H1 (cell line): ENCODE data around the gene LDLR. TPM values are rescaled to one million over a fixed set of nuclear protein-coding genes. Genes with fewer than 3 reads are reported as not detected.

Experiments used
- CTCF ChIA-PET: fragments of 300-600 bp; sonication (Branson Sonifier 250); formaldehyde crosslinking; loops from one replicate; lab custom pipeline; 2021; ENCODE audit not compliant: partially characterized antibody; lab: Charles Lee
- POLR2A ChIA-PET: fragments of 300-600 bp; sonication (Branson Sonifier 250); formaldehyde crosslinking; loops from one replicate; lab custom pipeline; 2021; ENCODE audit warnings: inconsistent platforms; ENCODE audit not compliant: partially characterized antibody; lab: Charles Lee
- DNase-seq, 2 experiments: peaks; one replicate each; pipeline versions ENCODE4 v3.0.0 to v3.0.0-alpha.2; 2010 to 2022; ENCODE audit warnings: low spot score in 2 of 2, low read depth in 1 of 2, mixed read lengths in 1 of 2
- FAIRE-seq: peaks from 2 replicates; lab custom pipeline; 2011; peaks lifted over from hg19 to GRCh38; lab: Jason Lieb, UNC
- H2AFZ ChIP-seq: 2 replicates; pipeline ENCODE4 v1.8.1; 2012; ENCODE audit warnings: low read length, inconsistent platforms
- H2AK5ac ChIP-seq: 2 replicates; pipeline ENCODE4 v1.6.1; 2013; ENCODE audit warnings: low read depth, low read length
- H2BK120ac ChIP-seq: replicated peaks from 2 replicates; pipeline ENCODE3; 2013; ENCODE audit warnings: low read depth, low read length, inconsistent platforms
- H2BK12ac ChIP-seq: 2 replicates; pipeline ENCODE4 v1.6.1; 2013; ENCODE audit warnings: low read depth, low read length
- H2BK15ac ChIP-seq: 2 replicates; pipeline ENCODE4 v1.6.1; 2013; ENCODE audit warnings: low read length
- H2BK20ac ChIP-seq: 2 replicates; pipeline ENCODE4 v1.6.1; 2013; ENCODE audit warnings: low read length
- H2BK5ac ChIP-seq: 2 replicates; pipeline ENCODE4 v1.6.1; 2013; ENCODE audit warnings: low read depth, low read length
- H3K14ac ChIP-seq: 2 replicates; pipeline ENCODE4 v1.6.1; 2013; ENCODE audit warnings: inconsistent platforms; ENCODE audit not compliant: insufficient read length
- H3K18ac ChIP-seq: 2 replicates; pipeline ENCODE4 v1.6.1; 2013; ENCODE audit warnings: low read length; ENCODE audit errors: extremely low read depth
- H3K23ac ChIP-seq: 2 replicates; pipeline ENCODE4 v1.6.1; 2013; ENCODE audit warnings: inconsistent platforms; ENCODE audit not compliant: insufficient read length
- H3K23me2 ChIP-seq: 2 replicates; pipeline ENCODE4 v1.6.1; 2013; ENCODE audit warnings: low read depth, low read length
- H3K27ac ChIP-seq: 2 replicates; pipeline ENCODE4 v1.6.1; 2011; ENCODE audit warnings: low read depth, low read length, inconsistent platforms
- H3K27me3 ChIP-seq, 4 experiments: replicated peaks in 1 of 4; 1 replicate in 1 of 4; 2 replicates in 3 of 4; pipeline versions ENCODE4 v1.6.1 to v1.8.1; 2011 to 2013; ENCODE audit warnings: low read length in 3 of 4, mild to moderate bottlenecking in 3 of 4, inconsistent platforms in 2 of 4, mixed read lengths in 2 of 4, moderate library complexity in 1 of 4; ENCODE audit not compliant: control insufficient read depth in 3 of 4, insufficient read depth in 3 of 4; ENCODE audit errors: extremely low read depth in 1 of 4
- H3K36me3 ChIP-seq, 4 experiments: 2 replicates each; pipeline versions ENCODE4 v1.6.1 to v1.8.1; 2011 to 2013; ENCODE audit warnings: mild to moderate bottlenecking in 4 of 4, low read length in 3 of 4, moderate library complexity in 2 of 4, control low read depth in 1 of 4, inconsistent platforms in 1 of 4; ENCODE audit not compliant: insufficient read depth in 4 of 4, control insufficient read depth in 2 of 4
- H3K4ac ChIP-seq: replicated peaks from 2 replicates; pipeline ENCODE3; 2013; ENCODE audit warnings: low read length, low read depth, mixed read lengths, inconsistent platforms; ENCODE audit not compliant: insufficient read length
- H3K4me1 ChIP-seq, 4 experiments: replicated peaks in 1 of 4; 1 replicate in 1 of 4; 2 replicates in 3 of 4; pipeline versions ENCODE4 v1.6.1 to v1.8.1; 2011 to 2013; ENCODE audit warnings: low read length in 3 of 4, inconsistent platforms in 2 of 4, mixed read lengths in 1 of 4; ENCODE audit not compliant: insufficient read depth in 4 of 4, control insufficient read depth in 3 of 4
- H3K4me2 ChIP-seq, 2 experiments: 2 replicates each; pipeline versions ENCODE4 v1.6.1 to v1.8.1; 2011 to 2013; ENCODE audit warnings: low read depth in 2 of 2, low read length in 2 of 2, control low read depth in 1 of 2, inconsistent platforms in 1 of 2, mild to moderate bottlenecking in 1 of 2; ENCODE audit not compliant: insufficient read depth in 1 of 2
- H3K4me3 ChIP-seq, 4 experiments: fragments of 200-600, 300-600 bp in 1 of 4; sonication (generic), shearing (Covaris generic), sonication (Bioruptor Twin) in 1 of 4; 2 replicates each; pipeline versions ENCODE4 v1.5.1 to v1.8.1; 2011 to 2016; ENCODE audit warnings: low read length in 4 of 4, low read depth in 3 of 4, control low read depth in 2 of 4, inconsistent platforms in 2 of 4, mild to moderate bottlenecking in 2 of 4, mixed read lengths in 1 of 4, moderate library complexity in 1 of 4; ENCODE audit not compliant: insufficient read depth in 2 of 4; ENCODE audit errors: extremely low read depth in 1 of 4
- H3K56ac ChIP-seq: replicated peaks from 2 replicates; pipeline ENCODE3; 2013; ENCODE audit warnings: low read depth, mild to moderate bottlenecking, mixed read lengths, low read length, inconsistent platforms; ENCODE audit not compliant: insufficient read length
- H3K79me1 ChIP-seq: 2 replicates; pipeline ENCODE4 v1.6.1; 2013; ENCODE audit warnings: low read depth, low read length, control low read depth
- H3K79me2 ChIP-seq, 2 experiments: 2 replicates each; pipeline versions ENCODE4 v1.6.1 to v1.8.1; 2012 to 2013; ENCODE audit warnings: low read length in 2 of 2, mild to moderate bottlenecking in 2 of 2, inconsistent platforms in 1 of 2; ENCODE audit not compliant: insufficient read depth in 2 of 2, control insufficient read depth in 1 of 2
- H3K9ac ChIP-seq, 4 experiments: replicated peaks in 1 of 4; 1 replicate in 1 of 4; 2 replicates in 3 of 4; pipeline versions ENCODE4 v1.6.1 to v1.8.1; 2011 to 2013; ENCODE audit warnings: low read depth in 3 of 4, low read length in 3 of 4, control low read depth in 2 of 4, mild to moderate bottlenecking in 2 of 4, moderate library complexity in 2 of 4, inconsistent platforms in 1 of 4; ENCODE audit errors: extremely low read depth in 1 of 4
- H3K9me3 ChIP-seq, 2 experiments: 2 replicates each; pipeline versions ENCODE4 v1.6.1 to v1.8.1; 2012 to 2013; ENCODE audit warnings: mild to moderate bottlenecking in 2 of 2, moderate library complexity in 2 of 2, control low read depth in 1 of 2, inconsistent platforms in 1 of 2, low read depth in 1 of 2, low read length in 1 of 2, mixed read lengths in 1 of 2; ENCODE audit not compliant: insufficient read depth in 2 of 2
- H4K20me1 ChIP-seq, 2 experiments: replicated peaks in 1 of 2; 2 replicates each; pipeline versions ENCODE3 to v1.8.1; 2011 to 2013; ENCODE audit warnings: inconsistent platforms in 2 of 2, low read length in 2 of 2, mild to moderate bottlenecking in 1 of 2; ENCODE audit not compliant: insufficient read depth in 2 of 2, control insufficient read depth in 1 of 2
- H4K5ac ChIP-seq: 2 replicates; pipeline ENCODE4 v1.6.1; 2013; ENCODE audit warnings: low read length, low read depth, mixed read lengths, inconsistent platforms; ENCODE audit not compliant: insufficient read length
- H4K8ac ChIP-seq: 2 replicates; pipeline ENCODE4 v1.8.0; 2013; ENCODE audit warnings: mild to moderate bottlenecking, moderate library complexity, low read length, inconsistent platforms; ENCODE audit not compliant: insufficient read depth; ENCODE audit errors: extremely low read depth
- H4K91ac ChIP-seq: replicated peaks from 2 replicates; pipeline ENCODE3; 2013; ENCODE audit warnings: low read length, mixed read lengths, inconsistent platforms; ENCODE audit not compliant: insufficient read length
- BCL11A ChIP-seq, 2 experiments: IDR thresholded peaks; one replicate each; pipeline ENCODE4 v1.6.1; 2011; ENCODE audit warnings: low read depth in 2 of 2, low read length in 2 of 2, mild to moderate bottlenecking in 2 of 2
- CTCF ChIP-seq, 3 experiments: IDR thresholded peaks; 1 replicate in 2 of 3; 2 replicates in 1 of 3; pipeline versions ENCODE4 v1.5.1 to v1.6.1; 2011; ENCODE audit warnings: low read length in 3 of 3, mild to moderate bottlenecking in 3 of 3, inconsistent platforms in 2 of 3, low read depth in 1 of 3, moderate library complexity in 1 of 3; ENCODE audit not compliant: insufficient read depth in 1 of 3; ENCODE audit errors: control extremely low read depth in 1 of 3
- JUND ChIP-seq: IDR thresholded peaks from 2 replicates; pipeline ENCODE4 v1.6.1; 2011; ENCODE audit warnings: mild to moderate bottlenecking, improper control_type of control experiment, low read length
- NANOG ChIP-seq: IDR thresholded peaks from 2 replicates; pipeline ENCODE4 v1.6.1; 2011; ENCODE audit warnings: low read length, low read depth, mild to moderate bottlenecking, inconsistent platforms; ENCODE audit not compliant: insufficient read depth, poor library complexity, severe bottlenecking
- PHF8 ChIP-seq: fragments of 200-600 bp; sonication (generic); conservative IDR thresholded peaks from 2 replicates; pipeline ENCODE4 v1.7.1; 2012; ENCODE audit warnings: low read depth, mild to moderate bottlenecking, inconsistent platforms, low read length, moderate library complexity
- SIRT6 ChIP-seq: IDR thresholded peaks from one replicate; pipeline ENCODE4 v1.7.1; 2012; ENCODE audit warnings: low read length, inconsistent platforms
- TAF1 ChIP-seq: IDR thresholded peaks from 2 replicates; pipeline ENCODE4 v1.6.1; 2011; ENCODE audit warnings: mild to moderate bottlenecking, low read depth, low read length
- TAF7 ChIP-seq: optimal IDR thresholded peaks from 2 replicates; pipeline ENCODE3; 2011; ENCODE audit warnings: low read depth, mild to moderate bottlenecking, inconsistent platforms, low read length, moderate library complexity, borderline replicate concordance
- TCF12 ChIP-seq: IDR thresholded peaks from 2 replicates; pipeline ENCODE4 v1.6.1; 2011; ENCODE audit warnings: low read depth, mild to moderate bottlenecking, low read length
- ZNF274 ChIP-seq: IDR thresholded peaks from 2 replicates; pipeline ENCODE4 v1.7.0; 2012; ENCODE audit warnings: low read length, borderline replicate concordance; ENCODE audit errors: extremely low read depth
- WGBS, 2 experiments: shearing (Covaris generic) in 1 of 2; methylation state at CpG; one replicate each; pipeline versions ENCODE4 v1.1.6 to v1.1.7; 2013 to 2015; ENCODE audit warnings: low lambda C conversion rate in 2 of 2, mixed read lengths in 2 of 2, inconsistent platforms in 1 of 2, low coverage in 1 of 2, missing lambda C conversion rate in 1 of 2; ENCODE audit not compliant: insufficient replicate concordance in 2 of 2, insufficient coverage in 1 of 2, insufficient read length in 1 of 2; ENCODE audit errors: extremely low coverage in 1 of 2, missing lambda C conversion rate in 1 of 2; 5-methylcytosine and 5-hydroxymethylcytosine counted together
- polyA plus RNA-seq, 7 experiments: library from polyadenylated mRNA; depleted of rRNA in 3 of 7; stranded (reverse) in 5 of 7; unstranded in 2 of 7; fragments of >200 nt in 5 of 7; fragments of 200-250 nt in 2 of 7; gene quantifications; 1 replicate in 5 of 7; 2 replicates in 1 of 7; 4 replicates in 1 of 7; pipeline versions ENCODE4 v1.2.1 to v1.2.3, GENCODE V29; 2011 to 2013; ENCODE audit warnings: missing spikeins in 2 of 7, mixed read lengths in 2 of 7
- total RNA-seq: library from RNA; stranded (reverse); fragmentation: NEBNext Ultra II Directional; extraction: Animal tissue kit (Norgen Biotek cat#: 25700); gene quantifications from 2 replicates; pipeline ENCODE4 v1.2.1, GENCODE V29; 2021

LDLR gene
- total and polyA plus RNA-seq, 2 of the 8 experiments (the other 6 are each of a cell fraction or from before 2014, with no cell fraction given), result 70.1 to 118 TPM

GRCh38 chr19:11159598-11160439, 70.6 kb downstream of the LDLR start:
- no peak overlapping the region for H3K23ac ChIP-seq
- no peak overlapping the region for H2BK15ac ChIP-seq
- no peak overlapping the region for H3K9ac ChIP-seq
- POLR2A ChIA-PET, result no interaction called here
- H3K36me3 ChIP-seq, result no peaks in the 10 kb centered on the region
- DNase-seq, result no peak
- no peak overlapping the region for H2BK5ac ChIP-seq
- H2BK12ac ChIP-seq, result no peak overlapping the region
- no peak for FAIRE-seq
- no peaks in the 10 kb centered on the region for H3K27me3 ChIP-seq
- H4K91ac ChIP-seq, result no peak overlapping the region
- no peaks in the 10 kb centered on the region for H3K9me3 ChIP-seq
- H3K4me2 ChIP-seq, result no peak overlapping the region
- CTCF ChIA-PET, result interaction anchor here (0.6 kb wide), 1 partner anchor 24 kb away, joined by 3 read pairs; no protein-coding TSS in a partner anchor
- H2AFZ ChIP-seq, result no peak overlapping the region
- no peaks in the 10 kb centered on the region; the same call in 1 of the 2 replicates for H3K23me2 ChIP-seq
- WGBS, 2 experiments, result 85% methylated on average over 16 of the region's 16 CpGs; no CpG with 5 or more reads in 1 of the 2 experiments
- H3K27ac ChIP-seq, result no peak overlapping the region
- H2BK20ac ChIP-seq, result no peak overlapping the region
- no peak overlapping the region for H3K4me3 ChIP-seq
- no peak overlapping the region for H4K8ac ChIP-seq
- peaks cover 0 to 2% (median 0%) of the 10 kb centered on the region in 4 experiments; a peak in 1 of 7 replicates for H3K4me1 ChIP-seq
- peaks cover 0 to 7% of the 10 kb centered on the region in 2 experiments; a peak in 3 of 4 replicates for H3K79me2 ChIP-seq
- no peak overlapping the region for H2BK120ac ChIP-seq
- no peak overlapping the region for H4K5ac ChIP-seq
- no peak overlapping the region for H3K14ac ChIP-seq
- no peak overlapping the region for H3K18ac ChIP-seq
- H4K20me1 ChIP-seq, result no peaks in the 10 kb centered on the region
- no peak overlapping the region for H3K56ac ChIP-seq
- H3K4ac ChIP-seq, result no peak overlapping the region
- H2AK5ac ChIP-seq, result no peak overlapping the region
- no peaks in the 10 kb centered on the region for H3K79me1 ChIP-seq
- TF ChIP-seq NANOG, result no peak
- TF ChIP-seq TCF12, result no peak
- no peak for TF ChIP-seq TAF1
- TF ChIP-seq SIRT6, result no peak
- TF ChIP-seq ZNF274, result no peak
- TF ChIP-seq PHF8, result no peak
- no peak for TF ChIP-seq JUND
- TF ChIP-seq CTCF (IDR thresholded peaks at IDR 0.05; ENCODE audit: control extremely low read depth in 1 of 3, insufficient read depth in 1 of 3, low read depth in 1 of 3, low read length in 3 of 3), result no peak
- no peak for TF ChIP-seq BCL11A (IDR thresholded peaks at IDR 0.05; ENCODE audit: low read depth in 2 of 2, low read length in 2 of 2)
- TF ChIP-seq TAF7, result no peak
